SH-SY5Y (cell line): ENCODE results near the gene ACTN4.

Experiments
- GATA2 ChIP-seq: IDR thresholded peaks from 2 replicates; pipeline ENCODE4 v1.6.1; 2011; ENCODE audit warnings: mild to moderate bottlenecking, low read depth, low read length
- GATA3 ChIP-seq: IDR thresholded peaks from 2 replicates; pipeline ENCODE4 v1.6.1; 2011; ENCODE audit warnings: low read depth, mild to moderate bottlenecking, low read length, moderate library complexity

- TF ChIP-seq GATA2 (no peak), GATA3 (no peak)
Measured at GRCh38 chr19:38635483-38636399, 11.7 kb upstream of the ACTN4 start.
